ENCODE results near the gene UNC13C. TPM values are rescaled to one million over a fixed set of nuclear protein-coding genes. Genes with fewer than 3 reads are reported as not detected.

Gene UNC13C
- polyA plus RNA-seq, 1 donor from 2014 or later = 4.0 TPM

DNA sequence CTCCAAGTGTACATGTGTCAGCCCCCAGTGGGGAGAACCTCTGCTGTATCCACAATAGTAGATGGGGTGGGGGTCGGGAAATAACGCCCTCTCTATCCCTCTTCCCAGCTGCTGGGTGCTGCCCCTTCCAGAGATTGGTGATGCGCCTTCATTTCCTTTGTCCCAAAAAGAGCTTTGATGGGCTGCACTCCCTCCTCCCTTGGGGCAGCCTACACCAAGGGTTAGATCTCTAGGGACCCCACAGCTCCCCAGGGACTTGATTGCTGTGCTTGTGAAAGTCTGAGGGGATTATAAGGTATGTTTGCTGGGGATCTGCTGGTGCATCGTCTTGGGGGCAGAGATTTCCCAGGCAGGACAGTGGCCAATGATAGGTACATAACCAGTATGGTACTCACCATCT lies 105.3 kb downstream of the UNC13C start:
- no peak overlapping the region for H3K4me3 ChIP-seq (ENCODE audit: low read length)
- no peak overlapping the region for H3K4me2 ChIP-seq (ENCODE audit: low read length)
- H2AFZ ChIP-seq (ENCODE audit: low read depth, low read length) = no peak overlapping the region
- H3K9ac ChIP-seq (ENCODE audit: low read length) = no peak overlapping the region
- TF ChIP-seq, protein P1, sequence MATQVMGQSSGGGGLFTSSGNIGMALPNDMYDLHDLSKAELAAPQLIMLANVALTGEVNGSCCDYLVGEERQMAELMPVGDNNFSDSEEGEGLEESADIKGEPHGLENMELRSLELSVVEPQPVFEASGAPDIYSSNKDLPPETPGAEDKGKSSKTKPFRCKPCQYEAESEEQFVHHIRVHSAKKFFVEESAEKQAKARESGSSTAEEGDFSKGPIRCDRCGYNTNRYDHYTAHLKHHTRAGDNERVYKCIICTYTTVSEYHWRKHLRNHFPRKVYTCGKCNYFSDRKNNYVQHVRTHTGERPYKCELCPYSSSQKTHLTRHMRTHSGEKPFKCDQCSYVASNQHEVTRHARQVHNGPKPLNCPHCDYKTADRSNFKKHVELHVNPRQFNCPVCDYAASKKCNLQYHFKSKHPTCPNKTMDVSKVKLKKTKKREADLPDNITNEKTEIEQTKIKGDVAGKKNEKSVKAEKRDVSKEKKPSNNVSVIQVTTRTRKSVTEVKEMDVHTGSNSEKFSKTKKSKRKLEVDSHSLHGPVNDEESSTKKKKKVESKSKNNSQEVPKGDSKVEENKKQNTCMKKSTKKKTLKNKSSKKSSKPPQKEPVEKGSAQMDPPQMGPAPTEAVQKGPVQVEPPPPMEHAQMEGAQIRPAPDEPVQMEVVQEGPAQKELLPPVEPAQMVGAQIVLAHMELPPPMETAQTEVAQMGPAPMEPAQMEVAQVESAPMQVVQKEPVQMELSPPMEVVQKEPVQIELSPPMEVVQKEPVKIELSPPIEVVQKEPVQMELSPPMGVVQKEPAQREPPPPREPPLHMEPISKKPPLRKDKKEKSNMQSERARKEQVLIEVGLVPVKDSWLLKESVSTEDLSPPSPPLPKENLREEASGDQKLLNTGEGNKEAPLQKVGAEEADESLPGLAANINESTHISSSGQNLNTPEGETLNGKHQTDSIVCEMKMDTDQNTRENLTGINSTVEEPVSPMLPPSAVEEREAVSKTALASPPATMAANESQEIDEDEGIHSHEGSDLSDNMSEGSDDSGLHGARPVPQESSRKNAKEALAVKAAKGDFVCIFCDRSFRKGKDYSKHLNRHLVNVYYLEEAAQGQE (IDR thresholded peaks at IDR 0.05; ENCODE audit: borderline replicate concordance) = no peak
- TF ChIP-seq POLR2AphosphoS5 (IDR thresholded peaks at IDR 0.05) (no peak), EZH2 (IDR thresholded peaks at IDR 0.05; ENCODE audit: borderline replicate concordance, insufficient read depth, low read length, poor library complexity, severe bottlenecking) (no peak), RAD21 (conservative IDR thresholded peaks at IDR 0.05) (no peak), MXI1 (conservative IDR thresholded peaks at IDR 0.05; ENCODE audit: poor library complexity, severe bottlenecking) (no peak), TAF1 (IDR thresholded peaks at IDR 0.05; ENCODE audit: low read depth) (no peak), EP300 (conservative IDR thresholded peaks at IDR 0.05; ENCODE audit: poor library complexity, severe bottlenecking) (no peak), SMC3 (conservative IDR thresholded peaks at IDR 0.05; ENCODE audit: poor library complexity) (no peak)
- TF ChIP-seq, protein P2, sequence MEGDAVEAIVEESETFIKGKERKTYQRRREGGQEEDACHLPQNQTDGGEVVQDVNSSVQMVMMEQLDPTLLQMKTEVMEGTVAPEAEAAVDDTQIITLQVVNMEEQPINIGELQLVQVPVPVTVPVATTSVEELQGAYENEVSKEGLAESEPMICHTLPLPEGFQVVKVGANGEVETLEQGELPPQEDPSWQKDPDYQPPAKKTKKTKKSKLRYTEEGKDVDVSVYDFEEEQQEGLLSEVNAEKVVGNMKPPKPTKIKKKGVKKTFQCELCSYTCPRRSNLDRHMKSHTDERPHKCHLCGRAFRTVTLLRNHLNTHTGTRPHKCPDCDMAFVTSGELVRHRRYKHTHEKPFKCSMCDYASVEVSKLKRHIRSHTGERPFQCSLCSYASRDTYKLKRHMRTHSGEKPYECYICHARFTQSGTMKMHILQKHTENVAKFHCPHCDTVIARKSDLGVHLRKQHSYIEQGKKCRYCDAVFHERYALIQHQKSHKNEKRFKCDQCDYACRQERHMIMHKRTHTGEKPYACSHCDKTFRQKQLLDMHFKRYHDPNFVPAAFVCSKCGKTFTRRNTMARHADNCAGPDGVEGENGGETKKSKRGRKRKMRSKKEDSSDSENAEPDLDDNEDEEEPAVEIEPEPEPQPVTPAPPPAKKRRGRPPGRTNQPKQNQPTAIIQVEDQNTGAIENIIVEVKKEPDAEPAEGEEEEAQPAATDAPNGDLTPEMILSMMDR (IDR thresholded peaks at IDR 0.05; ENCODE audit: poor library complexity, severe bottlenecking) = no peak
- no peaks in the 10 kb centered on the region for H3K9me3 ChIP-seq (ENCODE audit: low read length)
- H3K79me2 ChIP-seq (replicated peaks; ENCODE audit: insufficient read depth, low read length) = no peaks in the 10 kb centered on the region
- no peaks in the 10 kb centered on the region for H4K20me1 ChIP-seq (ENCODE audit: insufficient read depth)
- no peaks in the 10 kb centered on the region for H3K9me2 ChIP-seq (ENCODE audit: insufficient read depth, low read length)
- H3K27me3 ChIP-seq (ENCODE audit: insufficient read depth, low read depth, low read length) = no peaks in the 10 kb centered on the region
- H3F3A ChIP-seq (ENCODE audit: insufficient read depth, low read length, poor library complexity, severe bottlenecking) = no peaks in the 10 kb centered on the region
- no peaks in the 10 kb centered on the region for H3K36me3 ChIP-seq (ENCODE audit: insufficient read depth, low read length)
- no peak overlapping the region for H3K27ac ChIP-seq (ENCODE audit: low read length)

DNA sequence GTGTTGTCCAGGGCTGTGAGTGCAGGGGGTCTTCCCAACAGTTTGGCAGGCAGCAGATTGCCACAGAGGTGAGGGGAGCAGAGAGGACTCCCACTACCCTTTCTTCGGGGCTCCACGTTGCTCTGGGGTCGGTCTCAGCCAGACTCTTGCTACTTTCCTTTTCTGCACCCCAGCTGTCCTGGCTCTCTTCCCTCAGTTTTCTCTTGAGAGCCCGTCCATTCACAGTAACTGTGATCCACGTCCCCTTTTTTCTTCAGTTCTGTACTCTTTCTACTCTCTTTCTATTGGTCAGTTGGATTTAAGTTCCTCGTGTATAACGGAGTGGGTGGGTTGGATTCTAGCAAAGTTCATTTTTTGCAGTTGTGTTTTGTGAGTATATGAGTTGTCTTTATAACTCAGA lies 105.8 kb downstream of the UNC13C start:
- H3F3A ChIP-seq (ENCODE audit: insufficient read depth, low read length, poor library complexity, severe bottlenecking) = no peaks in the 10 kb centered on the region
- TF ChIP-seq EZH2 (IDR thresholded peaks at IDR 0.05; ENCODE audit: borderline replicate concordance, insufficient read depth, low read length, poor library complexity, severe bottlenecking) (no peak), MXI1 (conservative IDR thresholded peaks at IDR 0.05; ENCODE audit: poor library complexity, severe bottlenecking) (no peak), POLR2AphosphoS5 (IDR thresholded peaks at IDR 0.05) (no peak), EP300 (conservative IDR thresholded peaks at IDR 0.05; ENCODE audit: poor library complexity, severe bottlenecking) (no peak), SMC3 (conservative IDR thresholded peaks at IDR 0.05; ENCODE audit: poor library complexity) (no peak), TAF1 (IDR thresholded peaks at IDR 0.05; ENCODE audit: low read depth) (no peak), RAD21 (conservative IDR thresholded peaks at IDR 0.05) (no peak)
- TF ChIP-seq, protein P2 (IDR thresholded peaks at IDR 0.05; ENCODE audit: poor library complexity, severe bottlenecking) = no peak
- TF ChIP-seq, protein P1 (IDR thresholded peaks at IDR 0.05; ENCODE audit: borderline replicate concordance) = no peak
- H4K20me1 ChIP-seq (ENCODE audit: insufficient read depth) = no peaks in the 10 kb centered on the region
- no peaks in the 10 kb centered on the region for H3K36me3 ChIP-seq (ENCODE audit: insufficient read depth, low read length)
- no peaks in the 10 kb centered on the region for H3K79me2 ChIP-seq (replicated peaks; ENCODE audit: insufficient read depth, low read length)
- H3K27me3 ChIP-seq (ENCODE audit: insufficient read depth, low read depth, low read length) = no peaks in the 10 kb centered on the region
- H3K9me3 ChIP-seq (ENCODE audit: low read length) = no peaks in the 10 kb centered on the region
- no peak overlapping the region for H3K4me3 ChIP-seq (ENCODE audit: low read length)
- no peak overlapping the region for H3K4me2 ChIP-seq (ENCODE audit: low read length)
- H3K9me2 ChIP-seq (ENCODE audit: insufficient read depth, low read length) = no peaks in the 10 kb centered on the region
- H3K9ac ChIP-seq (ENCODE audit: low read length) = no peak overlapping the region
- H3K27ac ChIP-seq (ENCODE audit: low read length) = no peak overlapping the region
- no peak overlapping the region for H2AFZ ChIP-seq (ENCODE audit: low read depth, low read length)

All from neural cell (in vitro differentiated cells).